Measurements from ENCODE around the gene TEKT2.

DNA sequence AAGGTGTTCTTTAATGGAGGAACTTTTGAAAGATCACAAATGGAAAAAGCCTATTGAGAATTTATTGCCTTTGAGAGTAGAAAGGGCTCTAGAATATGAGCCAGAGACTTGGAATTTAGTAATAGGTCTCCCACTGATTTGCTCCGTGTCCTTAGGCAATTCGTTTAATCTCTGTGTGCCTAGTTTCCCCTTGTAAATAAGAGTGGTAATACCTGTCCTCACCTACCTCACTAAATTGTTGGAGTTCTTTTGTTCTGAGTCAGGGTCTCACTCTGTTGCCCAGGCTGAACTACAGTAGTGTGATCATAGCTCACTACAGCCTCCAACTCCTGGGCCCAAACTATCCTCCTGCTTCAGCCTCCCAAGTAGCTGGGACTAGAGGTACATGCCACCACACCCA lies 15.0 kb upstream of the TEKT2 start:
- no peak for TF ChIP-seq CTCF (conservative IDR thresholded peaks at IDR 0.05; ENCODE audit: low read depth, low read length)
- no peak for TF ChIP-seq EZH2 (IDR thresholded peaks at IDR 0.05; ENCODE audit: low read length, unreplicated experiment)
- TF ChIP-seq EZH2phosphoT487 (IDR thresholded peaks at IDR 0.05; ENCODE audit: borderline replicate concordance, low read length): no peak

All from PC-3 (cell line).